BE2C (cell line): ENCODE results near the gene COG2.

Experiments used
- DNase-seq: peaks from one replicate; pipeline ENCODE4 v3.0.0-alpha.2; 2020
- H3K27me3 ChIP-seq: fragments of 250-450 bp; sonication (Bioruptor Pico); 2 replicates; pipeline ENCODE4 v1.5.1; 2020; ENCODE audit warnings: mild to moderate bottlenecking
- H3K36me3 ChIP-seq: fragments of 250-450 bp; sonication (Bioruptor Pico); 2 replicates; pipeline ENCODE4 v1.5.1; 2020; ENCODE audit warnings: mild to moderate bottlenecking
- H3K4me1 ChIP-seq: fragments of 250-450 bp; sonication (Bioruptor Pico); 2 replicates; pipeline ENCODE4 v1.5.1; 2020
- H3K4me3 ChIP-seq: 2 replicates; pipeline ENCODE4 v1.5.1; 2011; ENCODE audit warnings: low read depth, low read length
- H3K9me3 ChIP-seq: fragments of 250-450 bp; sonication (Bioruptor Pico); 2 replicates; pipeline ENCODE4 v1.5.1; 2020
- CTCF ChIP-seq: IDR thresholded peaks from 2 replicates; pipeline ENCODE4 v1.5.1; 2012; ENCODE audit warnings: mild to moderate bottlenecking, low read depth, low read length

The COG2 gene

GRCh38 chr1:230682274-230682673 lies 40.0 kb downstream of the COG2 start:
- peaks cover 61% of the 10 kb centered on the region for H3K36me3 ChIP-seq

GRCh38 chr1:230682882-230683610 lies 40.8 kb downstream of the COG2 start:
- Histone ChIP-seq H3K9me3 (no peaks in the 10 kb centered on the region), H3K4me3 (no peak overlapping the region), H3K4me1 (peaks cover 2% of the 10 kb centered on the region; the same call in 1 of the 2 replicates), H3K27me3 (no peaks in the 10 kb centered on the region), H3K36me3 (peaks cover 62% of the 10 kb centered on the region)
- no peak for TF ChIP-seq CTCF
- no peak for DNase-seq

More at GRCh38 chr1:230682274-230682673, 40.0 kb downstream of the COG2 start:
- DNase-seq = no peak
- Histone ChIP-seq H3K9me3 (no peaks in the 10 kb centered on the region), H3K4me3 (no peak overlapping the region), H3K4me1 (peaks cover 2% of the 10 kb centered on the region; the same call in 1 of the 2 replicates), H3K27me3 (no peaks in the 10 kb centered on the region)
- TF ChIP-seq CTCF = no peak

GRCh38 chr1:230684146-230684545 lies 41.9 kb downstream of the COG2 start:
- Histone ChIP-seq H3K4me3 (no peak overlapping the region), H3K9me3 (no peaks in the 10 kb centered on the region), H3K27me3 (no peaks in the 10 kb centered on the region), H3K36me3 (peaks cover 60% of the 10 kb centered on the region), H3K4me1 (peaks cover 2% of the 10 kb centered on the region; the same call in 1 of the 2 replicates)
- TF ChIP-seq CTCF = no peak
- no peak for DNase-seq

GRCh38 chr1:230684998-230685397 lies 42.7 kb downstream of the COG2 start:
- Histone ChIP-seq H3K36me3 (peaks cover 60% of the 10 kb centered on the region), H3K4me3 (no peak overlapping the region)
- DNase-seq = no peak

GRCh38 chr1:230686747-230687146 lies 44.5 kb downstream of the COG2 start:
- H3K4me3 ChIP-seq = no peak overlapping the region
- no peaks in the 10 kb centered on the region for H3K9me3 ChIP-seq
- H3K36me3 ChIP-seq = peaks cover 68% of the 10 kb centered on the region
- H3K27me3 ChIP-seq = no peaks in the 10 kb centered on the region
- no peak for TF ChIP-seq CTCF
- DNase-seq = no peak
- 0 out of 2 replicates have a peak, but pooled peaks cover 2% of the 10 kb centered on the region for H3K4me1 ChIP-seq

More at GRCh38 chr1:230684998-230685397, 42.7 kb downstream of the COG2 start:
- Histone ChIP-seq H3K27me3 (no peaks in the 10 kb centered on the region), H3K4me1 (peaks cover 2% of the 10 kb centered on the region; the same call in 1 of the 2 replicates), H3K9me3 (no peaks in the 10 kb centered on the region)
- no peak for TF ChIP-seq CTCF

GRCh38 chr1:230690101-230690500 lies 47.8 kb downstream of the COG2 start:
- H3K36me3 ChIP-seq = peaks cover 60% of the 10 kb centered on the region
- no peak for TF ChIP-seq CTCF

More at GRCh38 chr1:230690101-230690500, 47.8 kb downstream of the COG2 start:
- H3K4me3 ChIP-seq = no peak overlapping the region
- no peak for DNase-seq
- H3K9me3 ChIP-seq = no peaks in the 10 kb centered on the region
- H3K27me3 ChIP-seq = no peaks in the 10 kb centered on the region
- no peaks in the 10 kb centered on the region for H3K4me1 ChIP-seq
